ENCODE measurements around the gene PWP2.
A peak's percentile ranks its signal among the peaks of the same experiment; 100 is the strongest.
"Not testable (repeated sequence)": the region's sequence is repeated elsewhere in the genome, so short reads cannot be mapped to it uniquely, and the experiment has no call there.

Gene PWP2

DNA sequence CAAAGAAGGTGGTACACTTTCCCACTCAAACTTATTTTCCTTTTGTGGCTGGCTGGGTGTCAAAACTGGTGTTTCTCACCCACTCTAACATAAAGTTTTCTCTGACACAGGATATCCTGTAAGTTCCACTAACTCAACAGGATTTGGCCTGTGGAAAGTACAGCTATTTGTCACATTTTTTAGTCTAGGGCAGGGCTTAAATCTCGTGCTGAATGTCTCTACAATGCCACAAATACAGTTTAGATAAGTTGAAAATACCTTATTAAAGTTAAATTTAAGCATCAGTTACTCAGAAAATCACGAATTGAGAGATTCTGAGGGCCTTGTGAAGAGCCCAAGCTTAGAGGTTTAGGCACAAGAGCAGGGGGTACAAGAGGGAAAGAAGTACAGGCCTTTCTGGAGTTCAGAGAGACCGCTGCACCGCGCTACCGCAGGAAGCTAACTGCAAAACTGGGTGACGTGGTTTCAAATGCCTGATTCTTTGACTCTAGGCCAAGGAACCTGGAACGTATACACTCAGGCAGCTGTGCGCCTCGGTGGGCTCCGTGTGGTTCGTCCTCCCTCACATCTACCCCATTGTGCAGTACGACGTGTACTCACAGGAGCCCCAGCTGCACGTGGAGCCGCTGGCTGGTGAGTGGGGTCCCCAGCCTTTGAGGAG, 23.4 kb upstream of the PWP2 start:
- DNase-seq, result peak; percentile 52 to 54

- no peak for DNase-seq
Observed at GRCh38 chr21:44084496-44085241, 22.5 kb upstream of the PWP2 start.

DNA sequence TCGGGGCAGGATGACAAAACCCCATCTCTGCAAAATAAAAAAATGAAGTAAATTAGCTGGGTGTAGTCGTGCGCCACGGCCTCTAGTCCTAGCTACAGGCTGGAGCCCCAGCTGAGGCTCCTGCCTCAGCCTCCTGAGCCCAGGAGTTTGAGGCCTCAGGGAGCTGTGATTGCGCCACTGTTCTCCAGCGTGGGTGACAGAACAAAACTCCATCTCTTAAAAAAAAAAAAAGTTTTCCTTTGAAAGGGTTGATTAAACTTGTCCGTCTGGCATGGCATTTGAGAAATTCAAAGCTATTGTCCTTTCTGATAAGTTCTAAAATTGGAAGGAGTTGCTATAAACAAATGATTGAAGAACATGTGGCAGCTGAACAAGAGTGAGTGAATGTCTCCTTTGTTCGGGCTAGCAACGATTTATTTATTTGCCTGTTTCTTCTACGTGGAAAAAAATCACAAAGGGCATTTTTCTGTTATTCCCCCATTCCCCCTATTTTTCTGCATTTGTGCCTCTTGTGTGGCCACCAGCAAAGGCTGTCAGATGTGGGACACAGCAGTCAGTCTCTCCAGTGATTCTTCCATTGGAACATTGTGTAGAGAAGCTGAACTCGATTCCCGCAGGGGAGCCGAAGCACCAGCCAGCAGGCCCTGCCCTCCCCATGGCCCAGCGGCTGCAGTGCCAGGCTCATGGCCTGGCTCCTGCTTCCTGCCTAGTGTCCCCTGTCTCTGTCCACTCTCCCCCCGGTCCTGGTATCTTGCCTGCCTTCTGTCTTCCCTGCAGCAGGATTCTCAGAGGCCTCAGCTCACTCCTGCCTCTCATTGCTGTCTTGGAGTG, 21.5 kb upstream of the PWP2 start:
- DNase-seq, result no peak

- no peak for DNase-seq
Observed at GRCh38 chr21:44086636-44087425, 20.4 kb upstream of the PWP2 start.

DNA sequence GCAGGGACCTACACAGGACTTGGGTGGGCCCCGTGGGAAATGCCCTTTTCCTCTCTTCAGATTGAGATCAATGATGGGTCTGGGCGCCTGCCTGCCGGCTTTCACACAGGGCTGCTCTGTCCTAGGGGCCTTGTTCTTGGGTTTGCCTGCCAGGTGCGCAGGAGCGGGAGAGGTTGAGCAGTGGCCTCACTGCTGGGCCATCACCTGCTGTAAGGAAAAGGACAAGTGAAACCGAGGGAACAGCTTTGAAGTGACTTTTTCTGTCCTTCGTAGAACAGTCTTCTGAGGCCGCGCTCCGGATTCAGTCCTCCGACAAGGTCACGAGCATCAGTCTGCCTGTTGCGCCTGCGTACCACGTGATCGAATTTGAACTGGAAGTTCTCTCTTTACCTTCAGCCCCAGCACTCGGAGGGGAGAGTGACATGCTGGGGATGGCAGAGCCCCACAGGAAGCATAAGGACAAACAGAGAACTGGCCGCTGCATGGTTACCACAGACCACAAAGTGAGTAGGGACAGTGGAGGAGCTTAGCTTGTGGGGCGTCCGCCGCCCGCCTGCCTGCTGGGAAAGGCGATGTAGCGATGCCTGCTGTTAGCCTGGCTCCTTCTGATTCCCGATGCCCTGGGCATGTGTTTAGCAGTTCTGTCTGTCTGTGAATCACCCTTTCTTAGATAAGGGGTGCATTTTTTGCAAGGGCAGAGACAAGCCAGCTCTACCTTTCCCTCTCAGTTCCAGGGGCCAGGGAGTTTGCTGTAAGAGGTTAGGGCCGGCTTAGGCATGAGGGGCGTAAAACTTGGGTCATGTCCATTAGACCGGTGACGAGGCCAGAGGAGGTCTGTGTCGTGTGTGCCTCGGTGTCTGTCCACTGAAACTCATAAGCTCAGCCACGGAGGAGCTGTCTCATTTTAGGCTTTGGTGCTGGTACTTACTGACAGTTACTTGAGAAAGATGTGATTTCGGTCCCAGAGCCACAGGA, 19.5 kb upstream of the PWP2 start:
- no peak for DNase-seq

GRCh38 chr21:44088401-44088780, 18.8 kb upstream of the PWP2 start:
- no peak for DNase-seq

- DNase-seq, result no peak
Observed at GRCh38 chr21:44089001-44089911, 17.9 kb upstream of the PWP2 start.

DNA sequence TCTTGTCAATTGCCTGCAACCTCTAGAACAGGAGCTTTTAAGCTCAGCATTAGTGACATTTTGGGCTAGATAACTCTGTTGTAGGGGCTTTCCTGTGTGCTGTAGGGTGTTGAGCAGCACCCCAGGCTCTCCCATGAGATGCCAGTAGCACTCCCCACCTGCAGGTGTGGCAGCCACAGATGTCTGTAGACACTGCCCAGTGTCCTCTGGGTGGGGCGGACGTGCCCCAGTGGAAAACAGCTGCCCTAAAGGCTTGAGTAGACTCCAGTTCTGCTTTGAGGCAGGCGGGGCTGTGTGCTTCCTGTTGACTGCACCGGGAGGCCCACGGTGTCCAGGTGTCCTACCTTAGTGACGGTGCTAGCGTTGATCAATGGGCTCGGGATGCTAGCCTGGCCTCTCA, 16.9 kb upstream of the PWP2 start:
- no peak for DNase-seq

- DNase-seq, result no peak
Observed at GRCh38 chr21:44092211-44092610, 15.0 kb upstream of the PWP2 start.

- no peak for DNase-seq
Observed at GRCh38 chr21:44093761-44094160, 13.4 kb upstream of the PWP2 start.

GRCh38 chr21:44094832-44095231, 12.4 kb upstream of the PWP2 start:
- no peak for DNase-seq

DNA sequence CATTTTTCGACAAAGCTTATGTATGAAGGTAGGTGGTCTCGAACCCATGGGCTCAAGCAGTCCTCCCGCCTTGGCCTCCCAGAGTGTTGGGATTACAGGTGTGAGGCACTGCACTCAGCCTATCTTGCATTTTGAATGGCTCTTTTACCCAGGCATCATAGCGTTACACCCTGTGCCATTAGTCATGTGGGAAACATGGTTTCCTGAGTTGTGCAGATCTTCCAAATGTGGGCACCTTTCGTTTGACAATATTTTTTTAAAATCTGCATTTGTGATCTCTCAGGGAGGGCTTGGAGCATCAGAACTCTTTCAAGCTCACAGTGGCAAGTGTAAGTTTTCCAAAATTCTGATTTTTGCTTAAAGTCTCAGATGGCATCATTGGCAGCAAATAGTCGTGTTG, 8.7 kb upstream of the PWP2 start:
- DNase-seq, result not testable (repeated sequence)

DNA sequence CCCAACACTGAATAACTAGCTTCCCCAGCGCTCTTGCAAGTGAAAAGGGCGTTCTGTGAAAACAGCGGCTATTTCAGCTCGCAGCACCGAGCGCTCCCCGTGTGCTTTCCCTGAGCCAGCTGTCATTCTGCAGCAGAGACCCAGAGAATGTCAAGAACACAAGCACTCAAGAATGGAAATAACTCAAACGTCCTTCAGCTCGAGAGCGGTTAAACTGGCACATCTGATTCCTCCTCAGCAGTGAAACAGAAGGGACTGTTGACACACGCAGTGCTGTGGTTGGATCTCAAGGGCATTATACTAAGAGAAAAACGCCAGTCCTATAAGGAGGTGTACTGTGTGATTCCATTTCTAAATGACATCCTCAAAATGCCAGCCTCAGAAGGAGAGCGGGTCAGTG, 8.2 kb upstream of the PWP2 start:
- not testable (repeated sequence) for DNase-seq

DNA sequence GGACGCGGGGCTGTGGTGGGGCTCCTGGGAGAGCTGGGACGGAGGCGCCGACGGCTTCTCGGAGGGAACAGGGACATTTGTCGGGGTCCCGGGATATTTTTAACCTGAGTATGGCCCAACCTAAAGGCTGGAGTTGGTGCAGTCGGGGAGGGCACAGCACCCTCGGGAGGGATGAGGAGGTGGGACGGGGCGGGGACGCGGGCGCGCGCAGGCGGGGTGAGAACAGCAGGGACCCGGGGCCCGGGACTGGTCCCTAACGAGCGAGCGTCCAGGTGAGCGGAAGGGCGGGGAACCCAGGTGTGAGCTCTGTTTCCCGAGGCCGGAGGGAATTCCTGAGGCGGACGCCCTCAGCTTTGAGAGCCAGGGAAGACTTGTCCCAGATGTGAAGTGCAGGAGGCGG, 390 bp downstream of the PWP2 start:
- DNase-seq, result not testable (repeated sequence)

DNA sequence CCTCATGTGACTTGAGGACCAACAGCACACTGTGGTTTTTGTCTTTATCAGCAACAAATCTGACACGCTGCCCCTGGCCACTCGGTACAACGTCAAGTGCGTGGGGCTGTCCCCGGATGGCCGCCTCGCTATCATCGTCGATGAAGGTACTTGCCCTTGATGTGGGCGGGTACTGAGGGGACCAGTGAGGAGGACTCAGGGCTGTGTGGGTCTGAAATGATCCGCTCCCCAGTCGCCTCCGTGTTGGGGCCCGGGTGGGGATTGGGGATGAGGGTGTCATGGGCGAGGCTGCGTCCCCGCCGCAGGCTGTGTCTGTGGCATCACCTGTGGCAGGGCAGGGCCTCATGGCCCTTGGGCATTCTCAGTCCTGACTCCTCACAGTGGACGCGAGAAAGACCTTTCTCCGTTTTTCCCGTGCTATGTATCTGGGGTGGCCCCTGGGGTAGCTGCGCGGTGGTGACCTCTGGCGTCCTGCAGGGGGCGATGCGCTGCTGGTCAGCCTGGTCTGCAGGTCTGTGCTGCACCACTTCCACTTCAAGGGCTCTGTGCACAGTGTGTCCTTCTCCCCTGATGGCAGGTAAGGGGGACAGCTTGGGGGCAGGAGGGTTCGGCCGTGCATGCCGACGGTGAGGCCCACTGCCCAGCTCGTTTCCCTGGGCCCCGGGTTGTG, 6.6 kb downstream of the PWP2 start:
- DNase-seq, result not testable (repeated sequence)

GRCh38 chr21:44122131-44122530, 14.9 kb downstream of the PWP2 start:
- not testable (repeated sequence) for DNase-seq

- not testable (repeated sequence) for DNase-seq
Observed at GRCh38 chr21:44127827-44128226, 20.6 kb downstream of the PWP2 start.

GRCh38 chr21:44133715-44134057, 26.5 kb downstream of the PWP2 start:
- not testable (repeated sequence) for DNase-seq

DNA sequence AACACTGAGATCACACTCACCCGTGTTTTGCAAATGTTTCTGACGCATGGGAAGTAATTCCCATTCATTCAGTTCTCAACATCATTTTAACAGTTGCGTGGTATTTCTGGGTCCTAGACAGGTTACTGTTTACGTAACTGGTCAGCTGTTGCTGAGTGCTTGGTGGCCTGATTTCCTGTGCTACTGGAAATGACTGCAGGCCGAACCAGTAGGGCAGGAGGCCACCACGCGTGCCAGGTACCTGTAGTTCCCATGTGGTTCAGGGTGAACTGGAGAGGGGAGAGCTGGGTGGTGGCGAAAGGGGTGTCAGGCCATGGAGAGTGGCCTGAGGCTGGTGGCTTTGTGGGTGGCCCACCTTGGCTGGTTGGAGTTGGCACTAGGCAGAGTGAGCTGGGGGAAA, 27.5 kb downstream of the PWP2 start:
- not testable (repeated sequence) for DNase-seq

DNA sequence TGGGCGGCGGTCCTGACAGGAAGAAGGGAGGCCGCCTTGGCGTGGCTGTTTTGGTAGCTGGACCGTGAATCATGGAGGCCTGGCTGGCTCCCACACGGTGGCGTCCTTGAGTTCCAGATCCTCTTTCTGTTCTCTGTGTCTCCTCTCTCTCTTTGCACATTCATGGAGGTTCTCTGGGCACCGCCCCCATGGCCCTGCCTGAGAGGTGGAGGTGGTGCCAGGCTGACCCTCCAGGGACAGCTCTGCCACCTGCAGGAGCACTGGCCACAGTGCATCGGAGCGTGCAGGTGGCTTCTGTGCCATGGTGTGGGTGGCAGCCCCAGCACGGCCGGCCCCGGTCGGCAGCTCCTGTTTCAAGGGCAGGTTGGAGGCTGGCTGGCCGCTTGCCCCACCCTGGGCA, 30.8 kb downstream of the PWP2 start:
- DNase-seq, result peak in 1 of 2 donors; percentile 23

Data from stimulated activated CD4-positive, alpha-beta T cell treated with anti-CD3 and anti-CD28 coated beads, Interleukin-2, amount 100 ng/mL, for 48 hours (primary cell).